NCI-H774 (cell line): Measurements from ENCODE around the gene USP5.
A peak's percentile ranks its signal among the peaks of the same experiment; 100 is the strongest.

Experiments used
- DNase-seq: peaks from one replicate; lab custom pipeline; 2025; lab: John Stamatoyannopoulos, UW

The USP5 gene

DNA sequence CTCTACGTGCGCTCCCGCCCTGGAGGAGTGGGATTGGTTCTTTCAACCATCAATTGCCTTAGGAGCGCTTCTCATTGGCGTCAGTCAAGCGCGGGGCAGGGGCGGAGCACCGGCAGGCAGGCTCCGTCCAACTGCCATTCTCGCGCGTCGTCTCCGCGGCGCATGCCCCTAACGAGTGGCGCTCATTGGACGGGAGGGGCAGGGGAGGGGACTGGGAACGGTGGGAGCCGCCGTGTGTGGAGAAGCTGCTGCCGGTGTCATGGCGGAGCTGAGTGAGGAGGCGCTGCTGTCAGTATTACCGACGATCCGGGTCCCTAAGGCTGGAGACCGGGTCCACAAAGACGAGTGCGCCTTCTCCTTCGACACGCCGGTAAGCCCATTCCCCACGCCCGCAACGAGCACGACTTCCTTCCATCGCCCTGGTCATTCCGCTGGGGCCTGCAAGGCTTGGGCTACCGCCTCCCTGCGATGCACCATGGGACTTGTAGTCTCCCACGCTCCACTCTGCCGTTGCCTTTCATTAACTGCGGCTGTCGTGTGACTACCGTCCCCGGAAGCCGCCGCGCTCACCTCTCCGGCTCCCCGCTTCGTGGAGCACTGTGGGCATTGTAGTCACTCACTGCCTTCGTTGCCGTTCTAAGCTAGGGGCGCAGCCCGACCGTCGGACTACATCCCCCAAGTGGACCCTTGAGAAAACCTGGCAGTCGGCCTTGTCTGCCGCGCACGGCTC is at the start of gene USP5:
USP5 (plus strand) TSS at position 230 of the 730 bp plus-strand sequence; CDS start at position 260, 30 bp downstream.
- peak; percentile 100 for DNase-seq

DNA sequence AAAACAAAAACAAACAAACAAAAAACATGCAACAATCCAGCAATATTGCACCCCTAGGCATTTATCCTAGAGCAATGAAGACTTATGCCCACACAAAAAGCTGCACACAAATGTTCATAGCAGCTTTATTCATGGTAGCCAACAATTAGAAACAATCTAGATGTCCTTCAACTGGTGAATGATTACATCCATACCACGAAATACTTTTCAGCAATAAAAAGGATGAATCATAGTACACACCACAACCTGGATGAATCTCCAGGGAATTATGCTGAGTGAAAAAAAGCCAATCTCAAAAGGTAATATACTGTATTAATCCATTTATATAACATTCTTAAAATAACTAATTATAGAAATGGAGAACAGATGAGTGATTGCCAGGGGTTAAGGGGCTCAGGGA is 44.8 kb upstream of the USP5 start:
- no peak for DNase-seq

DNA sequence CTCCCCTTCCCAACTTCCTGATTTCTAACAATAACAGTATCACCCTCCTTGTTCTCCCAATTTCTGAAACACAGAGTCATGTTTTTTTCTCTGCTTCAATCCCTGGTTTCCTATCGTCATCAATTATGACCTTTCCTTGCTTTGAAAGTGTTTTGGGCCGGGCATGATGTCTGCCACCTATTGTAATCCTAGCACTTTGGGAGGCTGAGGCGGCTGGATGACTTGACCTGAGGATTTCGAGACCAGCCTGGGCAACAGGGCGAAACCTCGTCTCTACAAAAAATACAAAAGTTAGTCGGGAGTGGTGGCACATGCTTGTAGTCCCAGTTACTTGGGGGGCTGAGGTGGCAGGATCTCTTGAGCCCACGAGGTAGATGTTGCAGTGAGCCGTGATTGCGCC is 42.9 kb upstream of the USP5 start:
- no peak for DNase-seq

- no peak for DNase-seq
Observed at GRCh38 chr12:6810758-6811157, 41.2 kb upstream of the USP5 start.

DNA sequence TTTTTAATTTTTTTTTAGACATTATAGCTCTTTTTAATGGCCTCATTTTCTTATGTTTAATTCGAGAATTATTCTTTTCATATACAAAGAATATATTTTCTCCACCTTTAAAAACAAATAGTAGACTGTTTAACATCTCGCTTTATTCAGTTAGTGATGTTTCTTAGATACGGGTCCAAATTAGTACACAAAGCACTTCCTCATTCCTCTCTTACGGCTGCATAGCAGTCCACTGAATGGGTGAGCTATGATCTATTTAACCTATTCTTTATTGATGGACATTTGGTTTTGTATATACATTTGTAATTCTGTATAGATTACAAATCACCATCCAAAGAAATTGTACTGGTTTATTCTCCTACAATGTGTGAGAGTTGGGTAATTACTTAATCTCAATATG is 38.6 kb upstream of the USP5 start:
- no peak for DNase-seq

GRCh38 chr12:6816598-6816997 is 35.4 kb upstream of the USP5 start:
- DNase-seq, result no peak

DNA sequence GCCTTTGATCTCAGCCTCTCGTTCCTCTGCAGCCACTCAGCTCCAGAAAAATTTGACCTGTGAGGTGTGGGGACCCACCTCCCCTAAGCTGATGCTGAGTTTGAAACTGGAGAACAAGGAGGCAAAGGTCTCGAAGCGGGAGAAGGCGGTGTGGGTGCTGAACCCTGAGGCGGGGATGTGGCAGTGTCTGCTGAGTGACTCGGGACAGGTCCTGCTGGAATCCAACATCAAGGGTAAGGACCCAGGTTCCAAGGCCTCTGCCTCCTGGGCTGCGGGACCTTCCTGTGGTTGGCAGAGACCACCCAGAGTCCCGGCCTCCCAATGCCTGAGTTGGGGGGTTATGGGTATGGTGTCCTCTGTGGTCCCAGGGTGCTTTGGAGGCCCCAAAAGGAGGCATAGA is 34.9 kb upstream of the USP5 start:
- no peak for DNase-seq

DNA sequence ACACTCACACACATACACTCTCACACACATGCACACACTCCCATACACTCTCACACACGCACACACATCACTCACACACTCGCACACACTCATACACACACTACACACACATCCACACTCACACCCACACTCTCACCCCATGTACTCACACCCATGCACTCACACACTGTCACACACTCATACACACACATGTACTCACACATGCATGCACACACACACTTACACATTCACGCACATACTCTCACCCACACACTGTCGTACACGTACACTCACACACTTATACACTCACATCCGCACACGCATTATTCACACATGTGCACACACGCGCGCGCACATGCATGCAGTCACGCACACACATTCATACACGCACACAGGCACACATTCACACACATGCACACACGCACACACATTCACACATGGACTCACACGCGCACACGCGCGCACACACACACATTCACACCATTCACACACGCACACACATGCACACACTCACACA is 34.2 kb upstream of the USP5 start:
- no peak for DNase-seq

DNA sequence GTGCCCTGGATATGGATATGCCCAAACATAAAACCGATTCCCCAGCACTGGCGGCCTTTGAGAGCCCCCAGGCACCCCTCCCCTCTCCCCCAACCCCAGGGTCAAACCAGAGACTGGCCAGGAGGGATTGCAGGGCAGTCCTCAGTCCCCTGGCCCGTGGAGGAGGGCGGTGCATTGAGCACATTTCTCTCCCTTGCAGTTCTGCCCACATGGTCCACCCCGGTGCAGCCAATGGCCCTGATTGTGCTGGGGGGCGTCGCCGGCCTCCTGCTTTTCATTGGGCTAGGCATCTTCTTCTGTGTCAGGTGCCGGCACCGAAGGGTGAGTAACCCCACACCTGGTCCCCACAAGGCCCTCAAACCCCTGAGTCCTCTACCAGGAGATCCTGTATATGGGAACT is 33.7 kb upstream of the USP5 start:
- DNase-seq, result no peak

- DNase-seq, result no peak
Observed at GRCh38 chr12:6818645-6819044, 33.3 kb upstream of the USP5 start.

GRCh38 chr12:6819106-6820030 is 32.6 kb upstream of the USP5 start:
- DNase-seq, result no peak

GRCh38 chr12:6820166-6820565 is 31.8 kb upstream of the USP5 start:
- DNase-seq, result no peak

DNA sequence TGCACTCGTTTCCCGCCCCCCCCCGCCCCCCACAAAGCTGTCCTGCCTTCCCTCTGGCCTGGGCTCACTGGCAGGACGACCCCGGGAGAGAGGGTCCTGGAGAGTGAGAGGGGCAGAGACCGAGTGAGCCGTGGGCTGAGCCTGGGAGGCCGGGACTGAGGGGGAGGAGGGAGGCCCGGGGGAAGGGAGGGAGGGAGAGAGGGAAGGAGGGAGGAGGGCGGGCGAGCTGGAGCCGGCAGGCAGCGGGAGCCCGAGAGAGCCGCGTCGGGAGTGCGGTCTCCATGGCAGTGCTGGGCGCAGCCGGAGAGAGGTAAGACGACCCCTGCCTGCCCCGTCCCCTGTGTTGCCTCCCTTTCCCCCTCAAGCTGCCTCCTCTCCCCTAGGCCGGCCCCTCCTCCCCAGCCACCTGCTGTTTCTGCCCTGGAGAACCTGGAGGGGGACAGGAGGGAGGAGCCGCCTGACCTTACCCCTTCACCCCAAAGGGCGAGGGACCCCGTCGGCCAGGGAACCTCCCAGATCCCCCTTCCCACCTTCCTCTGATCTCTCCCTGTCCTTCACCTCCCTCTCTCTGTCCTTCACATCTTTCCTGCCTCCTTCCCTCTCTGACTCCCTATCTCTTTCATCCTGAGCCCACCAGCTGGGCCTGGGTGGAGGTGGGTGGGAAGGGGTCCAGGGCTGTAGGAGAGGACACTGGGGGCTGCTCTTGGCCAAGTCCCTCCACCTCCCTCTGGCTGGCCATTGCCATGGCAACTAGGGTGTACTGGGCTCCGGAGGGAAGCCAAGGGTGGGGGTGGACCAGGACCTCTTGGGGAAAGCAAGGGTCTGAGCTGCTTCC is 30.1 kb upstream of the USP5 start, which contains the start of gene GPR162:
GPR162 (plus strand) TSS at position 231 of the 835 bp plus-strand sequence. CDS start 2,078 bp downstream, outside the sequence.
- peak; percentile 56 for DNase-seq

- no peak for DNase-seq
Observed at GRCh38 chr12:6822426-6823135, 29.4 kb upstream of the USP5 start.

GRCh38 chr12:6823182-6824084 is 28.5 kb upstream of the USP5 start:
- DNase-seq, result no peak

DNA sequence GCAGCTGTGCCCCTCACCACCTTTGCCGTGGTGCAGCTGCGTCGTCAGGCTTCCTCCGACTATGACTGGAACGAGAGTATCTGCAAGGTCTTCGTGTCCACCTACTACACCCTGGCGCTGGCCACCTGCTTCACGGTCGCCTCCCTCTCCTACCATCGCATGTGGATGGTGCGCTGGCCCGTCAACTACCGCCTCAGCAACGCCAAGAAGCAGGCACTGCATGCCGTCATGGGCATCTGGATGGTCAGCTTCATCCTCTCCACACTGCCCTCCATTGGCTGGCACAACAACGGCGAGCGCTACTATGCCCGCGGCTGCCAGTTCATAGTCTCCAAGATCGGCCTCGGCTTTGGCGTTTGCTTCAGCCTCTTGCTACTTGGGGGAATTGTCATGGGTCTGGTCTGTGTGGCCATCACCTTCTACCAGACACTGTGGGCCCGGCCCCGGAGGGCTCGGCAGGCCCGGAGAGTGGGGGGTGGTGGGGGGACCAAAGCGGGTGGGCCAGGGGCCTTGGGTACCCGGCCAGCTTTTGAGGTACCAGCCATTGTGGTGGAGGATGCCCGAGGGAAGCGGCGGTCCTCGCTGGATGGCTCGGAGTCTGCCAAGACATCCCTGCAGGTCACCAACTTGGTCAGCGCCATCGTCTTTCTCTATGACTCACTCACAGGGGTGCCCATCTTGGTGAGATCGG is 27.7 kb upstream of the USP5 start:
- no peak for DNase-seq

GRCh38 chr12:6824901-6825381 is 27.0 kb upstream of the USP5 start:
- no peak for DNase-seq

DNA sequence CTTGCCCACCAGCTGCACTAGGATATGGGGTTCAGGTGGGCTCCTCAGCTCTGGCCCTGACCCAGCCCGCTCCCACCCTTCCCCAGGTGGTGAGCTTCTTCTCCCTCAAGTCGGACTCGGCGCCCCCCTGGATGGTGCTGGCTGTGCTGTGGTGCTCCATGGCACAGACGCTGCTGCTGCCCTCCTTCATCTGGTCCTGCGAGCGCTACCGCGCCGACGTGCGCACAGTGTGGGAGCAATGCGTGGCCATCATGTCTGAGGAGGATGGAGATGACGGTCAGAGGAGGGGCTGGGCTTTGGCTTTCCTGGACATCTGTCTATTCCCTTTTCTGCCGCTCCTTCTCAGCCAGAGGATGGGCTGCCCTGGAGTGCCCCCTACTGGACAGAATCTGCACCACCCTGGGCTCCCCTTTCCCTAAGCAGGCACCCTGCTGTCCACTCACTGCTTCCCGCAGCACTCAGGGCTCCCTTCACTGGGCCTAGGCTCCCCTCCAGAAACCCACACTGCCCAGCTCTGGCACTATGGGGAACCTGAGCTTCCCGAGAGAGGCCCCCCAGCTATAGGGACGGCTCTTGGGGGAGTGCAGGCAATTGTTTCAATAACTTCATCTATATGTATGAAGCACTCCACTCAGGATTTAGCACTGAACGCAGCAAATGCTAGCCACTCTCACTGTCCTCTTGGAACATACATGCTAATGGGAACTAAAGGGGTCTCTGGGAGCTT is 26.4 kb upstream of the USP5 start:
- peak; percentile 65 for DNase-seq
